GM19463 (cell line): ENCODE measurements around the gene ZDHHC1.

Experiments
- ATAC-seq: cut with Tn5 transposase; IDR thresholded peaks from one replicate; pipeline ENCODE4 v1.9.1; 2021; ENCODE audit warnings: mild to moderate bottlenecking, moderate library complexity; ENCODE audit not compliant: unreplicated experiment

Gene ZDHHC1

GRCh38 chr16:67415872-67416793 is at the start of gene ZDHHC1:
Gene ZDHHC1 (minus strand): TSS chr16:67416477. CDS start chr16:67407775, 8,702 bp downstream.
- peak; percentile 77 for ATAC-seq

DNA sequence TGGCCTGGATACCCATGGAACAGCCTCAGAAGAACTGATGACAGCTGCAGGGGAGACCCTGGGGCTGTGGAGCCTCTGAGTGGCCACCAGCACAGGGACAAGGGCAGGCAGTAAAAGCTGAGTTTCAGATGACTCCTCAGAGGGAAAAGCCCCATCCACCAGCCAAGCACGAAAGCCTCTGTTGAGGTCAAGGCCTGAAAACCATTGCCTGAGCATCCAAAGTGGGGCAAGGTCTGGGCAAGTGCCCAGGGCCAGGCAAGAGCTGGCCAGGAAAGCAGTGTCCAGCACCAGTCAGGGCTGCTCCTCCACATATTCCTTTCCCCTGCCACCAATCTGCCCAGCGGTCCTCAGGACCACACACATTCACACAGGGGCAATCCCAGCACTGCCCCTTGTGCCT is 48.3 kb upstream of the ZDHHC1 start:
- no peak for ATAC-seq

DNA sequence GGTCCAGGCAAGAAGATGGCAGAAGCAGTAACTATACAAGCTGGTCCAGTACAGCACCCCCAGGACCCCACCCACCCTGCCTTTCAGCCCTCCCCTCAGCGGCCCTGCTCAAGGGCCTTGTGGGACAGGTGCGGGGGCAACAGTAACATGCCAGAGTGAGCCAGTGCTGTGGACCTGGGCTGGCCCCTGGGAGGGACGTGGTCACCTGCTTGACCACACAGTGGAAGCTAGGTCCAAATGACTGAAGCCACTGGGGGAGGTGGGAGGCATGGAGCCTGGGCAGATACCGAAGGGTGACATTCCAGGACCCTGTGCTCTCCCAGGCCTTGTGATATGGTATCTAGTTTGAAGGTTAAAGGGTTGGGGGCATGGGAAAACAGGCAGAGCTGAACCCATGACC is 47.4 kb upstream of the ZDHHC1 start:
- no peak for ATAC-seq

DNA sequence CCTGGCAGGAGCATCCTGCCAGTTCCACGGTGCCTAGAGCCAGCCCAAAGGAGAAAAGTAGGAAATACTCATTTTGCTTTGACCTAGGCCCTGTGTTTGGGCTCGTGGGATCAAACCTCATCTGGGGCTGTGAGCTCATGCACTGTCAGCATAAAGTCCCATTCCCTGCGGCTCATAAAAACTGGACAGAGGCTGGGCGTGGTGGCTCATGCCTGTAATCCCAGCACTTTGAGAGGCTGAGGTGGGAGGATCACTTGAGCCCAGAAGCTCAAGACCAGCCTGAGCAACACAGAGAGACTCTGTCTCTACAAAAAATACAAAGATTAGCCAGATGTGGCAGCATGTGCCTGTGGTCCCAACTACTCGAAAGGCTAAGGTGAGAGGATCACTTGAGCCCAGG is 46.8 kb upstream of the ZDHHC1 start:
- no peak for ATAC-seq

GRCh38 chr16:67462279-67462655 is 46.0 kb upstream of the ZDHHC1 start:
- no peak for ATAC-seq

- no peak for ATAC-seq
Observed at GRCh38 chr16:67461600-67462278, 45.5 kb upstream of the ZDHHC1 start.

- no peak for ATAC-seq
Observed at GRCh38 chr16:67460961-67461360, 44.7 kb upstream of the ZDHHC1 start.

GRCh38 chr16:67460168-67460567 is 43.9 kb upstream of the ZDHHC1 start:
- no peak for ATAC-seq

DNA sequence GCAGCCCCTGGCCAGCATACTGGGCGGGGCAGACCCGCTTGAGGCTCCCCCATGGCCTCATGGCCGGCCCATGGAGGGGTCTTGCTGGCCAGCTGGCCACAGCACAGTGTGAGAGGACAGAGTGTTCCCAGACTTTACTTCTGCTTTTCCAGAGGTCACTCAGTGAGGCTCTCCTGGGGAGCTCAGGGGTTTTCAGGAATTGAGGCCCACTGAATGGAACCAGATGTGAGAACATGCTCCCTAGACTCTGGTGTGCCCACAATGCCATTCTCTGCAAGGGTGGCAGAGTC is 43.5 kb upstream of the ZDHHC1 start:
- no peak for ATAC-seq

- ATAC-seq = no peak
Observed at GRCh38 chr16:67459066-67459860, 43.0 kb upstream of the ZDHHC1 start.

DNA sequence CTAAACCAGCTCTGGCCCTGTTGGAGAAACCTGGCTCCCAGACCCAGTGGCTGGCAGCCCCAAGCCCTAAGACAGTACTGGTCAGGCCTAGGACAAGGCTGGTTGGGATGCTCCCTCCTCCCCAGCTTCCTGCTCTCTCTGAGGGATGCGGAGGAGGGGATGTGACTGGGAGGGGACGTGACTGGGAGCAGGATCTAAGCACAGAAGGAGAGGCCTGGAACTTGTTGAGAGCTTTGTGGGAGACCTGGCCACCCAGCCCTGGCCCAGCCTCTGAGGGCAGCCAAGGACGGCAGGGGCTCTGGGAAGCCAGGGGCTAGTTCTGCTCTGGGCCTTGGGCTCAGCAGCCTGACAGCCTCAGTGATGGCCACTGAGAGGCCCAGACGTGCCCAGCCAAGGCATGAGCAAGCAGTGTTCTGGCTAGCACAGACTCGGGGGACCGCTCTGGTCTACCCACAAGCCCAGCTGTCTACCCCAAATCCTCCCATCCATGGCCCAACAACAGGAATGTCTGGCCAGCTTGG is 41.9 kb upstream of the ZDHHC1 start:
- ATAC-seq = no peak

DNA sequence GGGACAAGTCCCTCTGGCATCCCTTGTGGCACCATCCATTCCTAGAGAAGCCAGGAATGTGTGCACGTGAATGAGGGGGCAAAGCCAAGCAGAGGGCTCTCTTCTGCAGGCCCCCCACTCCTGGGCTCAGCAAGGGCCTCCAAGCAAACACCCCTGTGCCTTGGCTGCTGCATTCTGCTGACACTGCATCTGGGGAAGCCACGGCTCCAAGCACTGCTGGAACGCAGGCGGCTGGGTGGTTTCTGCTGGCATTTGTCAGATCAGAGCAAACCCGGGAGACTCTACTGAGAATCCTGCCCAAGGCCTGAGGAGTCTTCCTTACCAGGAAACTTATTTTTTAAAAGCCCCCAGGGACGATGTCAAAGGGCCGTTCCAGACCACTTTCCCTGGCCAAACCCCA is 41.3 kb upstream of the ZDHHC1 start:
- ATAC-seq = no peak

DNA sequence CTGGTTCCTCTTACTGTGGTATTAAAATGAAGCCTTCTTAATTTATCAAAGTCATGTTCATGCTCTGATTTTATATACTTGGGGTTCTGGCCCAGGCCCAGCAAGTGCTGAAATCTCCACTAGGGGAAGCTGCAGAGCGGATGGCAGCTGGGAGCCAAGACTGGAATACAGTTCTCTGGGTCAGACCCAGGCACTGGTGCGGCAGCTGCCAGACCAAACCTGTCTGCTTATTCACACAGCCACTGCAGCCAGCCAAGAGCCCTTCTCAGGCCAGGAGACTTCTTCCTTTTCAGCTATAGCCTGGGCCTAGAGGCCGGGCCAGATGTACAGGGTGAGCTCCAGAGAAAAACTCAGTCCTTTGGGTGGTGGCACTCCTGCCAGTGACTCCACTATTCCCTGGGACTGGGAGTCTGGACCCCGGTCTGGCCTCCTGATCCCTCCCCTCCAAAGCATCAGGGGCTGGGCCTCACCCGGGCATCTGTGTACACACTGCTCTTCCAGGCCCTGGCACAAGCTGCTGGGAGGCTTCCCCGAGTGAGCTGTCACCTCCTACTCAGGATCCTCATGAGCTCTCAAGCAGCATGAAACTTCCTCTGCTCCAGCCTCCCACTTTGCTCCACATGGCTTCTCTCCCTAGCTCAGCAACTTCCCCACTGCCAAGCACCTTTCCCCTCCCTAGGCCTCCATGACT is 40.3 kb upstream of the ZDHHC1 start:
- no peak for ATAC-seq

DNA sequence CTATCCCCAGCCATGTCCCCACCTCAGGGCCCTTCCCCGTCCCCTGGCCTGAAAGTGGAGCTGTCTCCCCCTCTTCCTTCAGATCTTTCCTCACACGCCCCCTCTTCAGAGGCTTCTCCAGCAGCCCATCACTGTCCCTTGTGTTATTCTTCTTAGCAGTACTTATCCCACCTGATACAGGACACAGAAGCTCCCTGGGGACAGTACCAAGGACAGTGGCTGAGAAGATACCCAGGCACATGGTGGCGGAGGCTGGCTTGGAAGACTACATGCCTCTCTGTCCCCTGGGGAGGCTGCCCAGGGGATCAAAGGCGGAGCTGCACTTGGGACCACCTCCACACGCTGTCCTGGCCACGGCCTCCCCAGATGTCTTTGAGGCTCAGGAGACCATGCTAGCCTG is 38.6 kb upstream of the ZDHHC1 start:
- ATAC-seq = no peak

- no peak for ATAC-seq
Observed at GRCh38 chr16:67454104-67454503, 37.8 kb upstream of the ZDHHC1 start.

- ATAC-seq = no peak
Observed at GRCh38 chr16:67451704-67452435, 35.6 kb upstream of the ZDHHC1 start.

GRCh38 chr16:67451061-67451703 is 34.9 kb upstream of the ZDHHC1 start:
- no peak for ATAC-seq

DNA sequence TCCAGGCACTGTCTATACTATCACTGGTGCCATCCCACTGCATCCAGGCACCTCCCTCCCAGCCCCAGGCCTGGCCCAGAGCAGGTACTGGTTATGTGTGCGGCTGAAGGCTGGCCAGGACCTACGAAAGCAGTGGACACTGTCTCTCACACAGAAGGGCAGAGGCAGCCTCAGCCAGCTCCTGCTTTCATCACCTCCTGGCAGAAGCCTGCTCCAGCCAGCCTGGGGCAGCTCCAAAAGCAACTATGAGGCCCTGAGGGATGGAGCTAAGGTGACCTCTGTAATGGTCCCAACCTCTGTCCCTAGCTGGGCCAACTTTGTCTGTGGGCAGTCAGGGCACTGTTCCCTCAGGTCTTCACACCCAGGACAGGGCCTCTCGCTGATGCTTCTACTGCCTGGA is 33.5 kb upstream of the ZDHHC1 start:
- ATAC-seq = no peak

GRCh38 chr16:67449336-67449735 is 33.1 kb upstream of the ZDHHC1 start:
- no peak for ATAC-seq

DNA sequence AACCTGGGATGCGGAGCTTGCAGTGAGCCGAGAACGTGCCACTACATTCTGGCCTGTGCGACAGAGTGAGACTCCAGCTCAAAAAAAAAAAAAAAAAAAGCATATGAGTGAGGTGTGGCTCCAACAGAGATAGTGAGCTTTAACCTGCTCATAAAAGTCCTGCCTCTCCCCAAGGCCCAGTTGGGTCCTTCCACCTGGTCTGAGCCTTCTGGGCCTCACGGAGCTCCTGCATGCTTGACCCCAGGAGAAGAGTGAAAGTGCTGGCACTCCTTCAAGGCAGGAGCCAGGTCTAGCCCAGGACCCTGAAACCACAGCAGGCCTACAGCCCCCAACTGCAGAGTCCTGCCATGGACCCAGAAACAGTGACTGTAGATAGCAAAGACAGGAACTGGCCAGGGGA is 32.3 kb upstream of the ZDHHC1 start:
- ATAC-seq = no peak
